Measurements from ENCODE around the gene KDM4C. TPM values are rescaled to one million over a fixed set of nuclear protein-coding genes. Genes with fewer than 3 reads are reported as not detected.

Gene KDM4C
- total RNA-seq, 1 experiment from 2014 or later: 7.1 TPM

DNA sequence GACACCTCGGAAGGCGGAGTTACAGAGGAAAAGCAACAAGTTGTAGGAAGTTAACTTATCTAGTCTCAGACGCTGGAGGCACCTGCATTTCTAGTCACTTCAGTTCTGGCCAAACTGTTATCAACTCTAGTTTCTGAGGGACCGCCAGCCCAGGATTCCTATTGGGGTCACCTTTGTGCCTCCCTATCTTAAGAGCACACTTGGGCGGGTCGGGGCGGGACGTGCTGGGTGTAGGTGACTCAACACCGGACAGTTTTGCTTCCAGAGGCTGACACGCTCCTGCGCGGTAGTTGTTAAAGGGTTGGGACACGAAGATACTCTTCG, 679 bp upstream of the KDM4C start:
- Histone ChIP-seq H3K4me1 (ENCODE audit: control insufficient read depth, insufficient read depth, low read length) (no peaks in the 10 kb centered on the region), H3K27ac (ENCODE audit: low read length) (peak overlapping the region; percentile 68), H3K4me3 (ENCODE audit: low read depth in 2 of 2, low read length in 2 of 2) (peak overlapping the region; percentile 59 to 64), H3K27me3 (ENCODE audit: control insufficient read depth, insufficient read depth, low read length) (no peaks in the 10 kb centered on the region), H3K9me3 (ENCODE audit: control insufficient read depth, insufficient read depth, low read depth, low read length) (no peaks in the 10 kb centered on the region), H3K36me3 (ENCODE audit: control insufficient read depth, insufficient read depth, low read length) (peaks cover 5% of the 10 kb centered on the region; the same call in 1 of the 2 replicates)
- CTCF ChIA-PET: no interaction called here
- POLR2A ChIA-PET: no interaction called here
- intact Hi-C loops (cut with micrococcal nuclease; ENCODE audit: unreplicated experiment) (no loop called here), in situ Hi-C loops (cut with HindIII; ENCODE audit: low pct_unique_long_range_greater_than_20kb, low sequenced_read_pairs) (no loop called here)
- ATAC-seq (peak; percentile 76), DNase-seq (ENCODE audit: low read depth, low spot score) (peak; percentile 69)
- BruUV-seq (replicated peaks): no TSS peak
- TF ChIP-seq, protein P1, sequence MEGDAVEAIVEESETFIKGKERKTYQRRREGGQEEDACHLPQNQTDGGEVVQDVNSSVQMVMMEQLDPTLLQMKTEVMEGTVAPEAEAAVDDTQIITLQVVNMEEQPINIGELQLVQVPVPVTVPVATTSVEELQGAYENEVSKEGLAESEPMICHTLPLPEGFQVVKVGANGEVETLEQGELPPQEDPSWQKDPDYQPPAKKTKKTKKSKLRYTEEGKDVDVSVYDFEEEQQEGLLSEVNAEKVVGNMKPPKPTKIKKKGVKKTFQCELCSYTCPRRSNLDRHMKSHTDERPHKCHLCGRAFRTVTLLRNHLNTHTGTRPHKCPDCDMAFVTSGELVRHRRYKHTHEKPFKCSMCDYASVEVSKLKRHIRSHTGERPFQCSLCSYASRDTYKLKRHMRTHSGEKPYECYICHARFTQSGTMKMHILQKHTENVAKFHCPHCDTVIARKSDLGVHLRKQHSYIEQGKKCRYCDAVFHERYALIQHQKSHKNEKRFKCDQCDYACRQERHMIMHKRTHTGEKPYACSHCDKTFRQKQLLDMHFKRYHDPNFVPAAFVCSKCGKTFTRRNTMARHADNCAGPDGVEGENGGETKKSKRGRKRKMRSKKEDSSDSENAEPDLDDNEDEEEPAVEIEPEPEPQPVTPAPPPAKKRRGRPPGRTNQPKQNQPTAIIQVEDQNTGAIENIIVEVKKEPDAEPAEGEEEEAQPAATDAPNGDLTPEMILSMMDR (IDR thresholded peaks at IDR 0.05): no peak
- TF ChIP-seq POLR2AphosphoS5 (IDR thresholded peaks at IDR 0.05; ENCODE audit: low read depth, low read length) (no peak), SIN3A (IDR thresholded peaks at IDR 0.05; ENCODE audit: borderline replicate concordance, insufficient read depth, low read depth, low read length) (no peak), REST (IDR thresholded peaks at IDR 0.05; ENCODE audit: insufficient read depth in 1 of 2, low read depth in 2 of 2, low read length in 1 of 2) (no peak), TCF7L2 (IDR thresholded peaks at IDR 0.05; ENCODE audit: low read depth, low read length) (no peak)

DNA sequence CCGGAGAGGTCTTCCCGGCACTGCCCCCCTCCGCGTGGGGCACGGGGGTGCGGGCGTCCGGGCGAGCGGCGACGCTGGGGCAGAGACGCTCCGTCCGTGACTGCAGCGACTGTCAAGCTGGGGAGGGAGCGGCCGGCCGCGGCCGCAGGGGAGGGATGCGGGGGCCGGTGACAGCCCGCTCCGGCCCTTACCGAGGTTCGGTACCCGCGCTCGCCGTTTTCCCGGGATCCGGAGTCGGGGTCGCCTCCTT, 400 bp downstream of the KDM4C start:
- ATAC-seq: peak; percentile 48
- H3K27me3 ChIP-seq (ENCODE audit: control insufficient read depth, insufficient read depth, low read length): no peaks in the 10 kb centered on the region
- H3K4me3 ChIP-seq (ENCODE audit: low read depth in 2 of 2, low read length in 2 of 2): peak overlapping the region; percentile 59 to 64
- POLR2A ChIA-PET: no interaction called here
- no TSS peak for BruUV-seq (replicated peaks)
- in situ Hi-C loops (cut with HindIII; ENCODE audit: low pct_unique_long_range_greater_than_20kb, low sequenced_read_pairs): no loop called here
- no peak for DNase-seq (ENCODE audit: low read depth, low spot score)
- intact Hi-C loops (cut with micrococcal nuclease; ENCODE audit: unreplicated experiment): no loop called here
- no peaks in the 10 kb centered on the region for H3K9me3 ChIP-seq (ENCODE audit: control insufficient read depth, insufficient read depth, low read depth, low read length)
- no peaks in the 10 kb centered on the region for H3K4me1 ChIP-seq (ENCODE audit: control insufficient read depth, insufficient read depth, low read length)
- H3K36me3 ChIP-seq (ENCODE audit: control insufficient read depth, insufficient read depth, low read length): peaks cover 5% of the 10 kb centered on the region; the same call in 1 of the 2 replicates
- TF ChIP-seq POLR2AphosphoS5 (IDR thresholded peaks at IDR 0.05; ENCODE audit: low read depth, low read length): no peak
- TF ChIP-seq REST (IDR thresholded peaks at IDR 0.05; ENCODE audit: insufficient read depth in 1 of 2, low read depth in 2 of 2, low read length in 1 of 2): no peak
- TF ChIP-seq, protein P1 (IDR thresholded peaks at IDR 0.05): no peak
- TF ChIP-seq TCF7L2 (IDR thresholded peaks at IDR 0.05; ENCODE audit: low read depth, low read length): no peak
- TF ChIP-seq SIN3A (IDR thresholded peaks at IDR 0.05; ENCODE audit: borderline replicate concordance, insufficient read depth, low read depth, low read length): no peak
- no peak overlapping the region; the same call in 1 of the 2 replicates for H3K27ac ChIP-seq (ENCODE audit: low read length)
- CTCF ChIA-PET: no interaction called here
